Activated naive CD8-positive, alpha-beta T cell treated with anti-CD3 and anti-CD28 coated beads, Interleukin-2, amount 10 ng/mL, durations not matched to agents 7 days and 5 days (primary cell): ENCODE results near the gene HINT2. TPM values are rescaled to one million over a fixed set of nuclear protein-coding genes. Genes with fewer than 3 reads are reported as not detected.

Experiments used
- ATAC-seq: fragments of 150-1000 bp; cut with Tn5 transposase; one replicate; pipeline ENCODE4 v1.10.0; 2021; ENCODE audit warnings: low read depth, moderate library complexity
- POLR2A ChIA-PET: fragments of 350-600 bp; sonication (Branson Sonifier 250); formaldehyde crosslinking; loops from one replicate; lab custom pipeline; 2021; ENCODE audit warnings: antibody characterized with exemption; lab: Charles Lee
- DNase-seq: peaks from one replicate; pipeline ENCODE4 v3.0.0; 2021
- H3K27ac Mint-ChIP-seq: one replicate; pipeline ENCODE4 v1.8.0; 2022; ENCODE audit warnings: mild to moderate bottlenecking, mixed read lengths
- H3K27me3 Mint-ChIP-seq: one replicate; pipeline ENCODE4 v1.8.0; 2022; ENCODE audit warnings: mild to moderate bottlenecking, moderate library complexity, mixed read lengths
- H3K36me3 Mint-ChIP-seq: one replicate; pipeline ENCODE4 v1.8.0; 2021; ENCODE audit warnings: mild to moderate bottlenecking, mixed read lengths
- H3K4me1 Mint-ChIP-seq: one replicate; pipeline ENCODE4 v1.8.0; 2021; ENCODE audit warnings: mixed read lengths
- H3K4me3 Mint-ChIP-seq: one replicate; pipeline ENCODE4 v1.8.0; 2022; ENCODE audit warnings: mild to moderate bottlenecking, moderate library complexity, mixed read lengths
- H3K9me3 Mint-ChIP-seq: one replicate; pipeline ENCODE4 v1.8.0; 2021; ENCODE audit warnings: mixed read lengths
- total RNA-seq, 2 experiments: library from RNA; stranded (reverse); gene quantifications; one replicate each; pipeline ENCODE4 v1.2.3, GENCODE V29; 2021

HINT2 gene
- total RNA-seq, 2 experiments from 2014 or later = 54.3 to 56.4 TPM

DNA sequence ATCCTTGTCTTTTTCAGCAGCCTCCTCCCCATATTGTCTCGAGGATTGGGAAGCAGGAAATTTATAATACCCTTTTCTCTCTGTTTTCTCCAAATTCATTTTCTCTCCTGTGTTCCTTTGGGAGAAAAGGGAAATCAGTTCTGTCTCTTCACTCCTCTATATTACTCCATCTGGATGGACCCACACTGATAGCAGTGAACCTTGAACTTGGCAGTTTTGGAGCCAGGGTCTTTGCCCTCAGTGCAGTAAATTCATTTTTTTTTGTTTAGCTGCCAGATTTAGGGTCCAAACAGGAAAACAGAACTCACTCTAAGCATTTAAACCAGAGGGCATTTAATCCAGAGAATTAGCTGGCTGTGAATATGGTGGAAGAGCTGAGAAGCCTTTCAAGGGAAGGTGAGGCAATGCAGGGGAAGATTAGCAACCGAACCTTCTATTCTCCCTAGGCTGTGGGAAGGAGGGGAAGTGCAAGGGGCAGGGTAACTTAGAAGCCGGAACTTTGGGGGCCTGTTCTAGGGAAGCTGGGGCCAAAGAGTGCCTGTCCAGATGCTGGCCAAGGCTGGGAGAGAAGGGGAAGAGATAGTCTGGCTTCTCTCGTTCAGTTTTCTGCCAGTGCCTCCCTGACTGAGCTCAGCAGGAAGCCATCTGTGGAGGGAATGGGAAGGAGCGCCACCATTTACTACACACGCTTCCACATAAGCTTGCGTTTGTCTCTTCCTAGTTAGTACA is 39.8 kb downstream of the HINT2 start:
- Mint-ChIP-seq H3K36me3 (peaks cover 6% of the 10 kb centered on the region), H3K9me3 (no peaks in the 10 kb centered on the region), H3K27ac (no peak overlapping the region), H3K4me1 (no peaks in the 10 kb centered on the region), H3K27me3 (no peaks in the 10 kb centered on the region), H3K4me3 (no peak overlapping the region)
- POLR2A ChIA-PET = interaction anchor here (1.1 kb wide), 1 partner anchor 16 kb away, joined by 3 read pairs; no protein-coding TSS in a partner anchor
- DNase-seq (no peak), ATAC-seq (no peak)

- Mint-ChIP-seq H3K9me3 (no peaks in the 10 kb centered on the region), H3K27me3 (no peaks in the 10 kb centered on the region), H3K4me3 (no peak overlapping the region), H3K36me3 (no peaks in the 10 kb centered on the region), H3K4me1 (no peaks in the 10 kb centered on the region), H3K27ac (no peak overlapping the region)
- POLR2A ChIA-PET = interaction anchor here (1.1 kb wide), 1 partner anchor 15 kb away, joined by 3 read pairs; no protein-coding TSS in a partner anchor
- ATAC-seq (no peak), DNase-seq (no peak)
These were observed 42.9 kb downstream of the HINT2 start for GRCh38 chr9:35771943-35772342.

GRCh38 chr9:35771534-35771933 is 43.3 kb downstream of the HINT2 start:
- Mint-ChIP-seq H3K27me3 (no peaks in the 10 kb centered on the region), H3K4me3 (no peak overlapping the region), H3K27ac (no peak overlapping the region), H3K4me1 (no peaks in the 10 kb centered on the region), H3K9me3 (no peaks in the 10 kb centered on the region), H3K36me3 (no peaks in the 10 kb centered on the region)
- DNase-seq = no peak
- ATAC-seq = no peak
- POLR2A ChIA-PET = interaction anchor here (1.1 kb wide), 1 partner anchor 15 kb away, joined by 3 read pairs; no protein-coding TSS in a partner anchor

- POLR2A ChIA-PET = interaction anchor here (1.1 kb wide), 1 partner anchor 14 kb away, joined by 3 read pairs; no protein-coding TSS in a partner anchor
- ATAC-seq = no peak
- no peaks in the 10 kb centered on the region for H3K27me3 Mint-ChIP-seq
These were observed 43.8 kb downstream of the HINT2 start for GRCh38 chr9:35771075-35771433.

GRCh38 chr9:35769763-35770162 is 45.1 kb downstream of the HINT2 start:
- Mint-ChIP-seq H3K4me3 (no peak overlapping the region), H3K9me3 (no peaks in the 10 kb centered on the region), H3K27ac (no peak overlapping the region), H3K27me3 (no peaks in the 10 kb centered on the region), H3K36me3 (no peaks in the 10 kb centered on the region), H3K4me1 (no peaks in the 10 kb centered on the region)
- no peak for ATAC-seq
- no peak for DNase-seq
- POLR2A ChIA-PET = interaction anchor here (0.6 to 1.2 kb wide), 2 partner anchors 42 to 95 kb away, joined by 4 to 6 read pairs; no protein-coding TSS in a partner anchor

More at GRCh38 chr9:35771075-35771433, 43.8 kb downstream of the HINT2 start:
- Mint-ChIP-seq H3K4me3 (no peak overlapping the region), H3K9me3 (no peaks in the 10 kb centered on the region), H3K4me1 (no peaks in the 10 kb centered on the region), H3K36me3 (no peaks in the 10 kb centered on the region), H3K27ac (no peak overlapping the region)
- DNase-seq = no peak

DNA sequence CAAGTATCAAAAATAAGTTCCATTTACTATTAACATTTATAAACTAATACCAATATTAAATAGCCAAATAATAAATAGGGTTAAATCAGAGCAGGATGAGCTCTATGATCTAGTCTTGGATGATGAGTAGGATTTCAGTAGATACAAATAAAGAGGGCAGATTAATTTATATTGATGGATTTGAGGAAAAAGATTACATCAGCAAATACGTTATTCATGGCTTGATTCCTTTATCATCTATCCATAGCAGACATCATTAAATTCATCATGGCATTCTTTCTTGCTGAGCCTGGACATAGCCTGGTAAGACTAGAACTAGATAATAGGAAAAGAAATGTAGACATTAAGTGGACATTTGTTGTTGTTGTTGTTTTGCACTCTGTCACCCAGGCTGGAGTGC is 47.4 kb downstream of the HINT2 start:
- POLR2A ChIA-PET = no interaction called here
- Mint-ChIP-seq H3K36me3 (peaks cover 4% of the 10 kb centered on the region), H3K27me3 (no peaks in the 10 kb centered on the region), H3K4me1 (no peaks in the 10 kb centered on the region), H3K4me3 (no peak overlapping the region), H3K9me3 (no peaks in the 10 kb centered on the region), H3K27ac (no peak overlapping the region)
- no peak for ATAC-seq
- DNase-seq = no peak

DNA sequence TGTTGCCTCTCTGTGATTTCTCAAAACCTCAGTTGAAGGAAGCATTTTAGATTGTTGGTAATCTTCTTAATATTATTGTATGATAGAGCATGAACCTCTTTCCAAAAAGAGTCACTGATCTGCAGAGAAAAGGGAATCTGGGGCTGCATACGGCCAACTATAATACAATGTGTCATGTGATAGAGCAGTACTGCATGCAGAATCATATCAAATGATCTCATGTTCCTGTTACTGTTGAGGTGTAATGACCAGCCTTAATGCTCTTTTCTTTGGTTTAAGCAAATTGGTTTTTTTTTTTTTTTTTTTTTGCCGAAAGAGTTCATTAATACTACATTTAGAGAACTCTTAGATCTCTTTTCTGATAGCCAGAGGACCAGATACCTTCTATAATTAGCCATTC is 47.8 kb downstream of the HINT2 start:
- H3K36me3 Mint-ChIP-seq = peaks cover 4% of the 10 kb centered on the region
- H3K27ac Mint-ChIP-seq = no peak overlapping the region
- no peak for DNase-seq
- POLR2A ChIA-PET = no interaction called here
- no peak for ATAC-seq
- H3K4me3 Mint-ChIP-seq = no peak overlapping the region
- H3K9me3 Mint-ChIP-seq = no peaks in the 10 kb centered on the region
- H3K4me1 Mint-ChIP-seq = no peaks in the 10 kb centered on the region
- H3K27me3 Mint-ChIP-seq = no peaks in the 10 kb centered on the region

DNA sequence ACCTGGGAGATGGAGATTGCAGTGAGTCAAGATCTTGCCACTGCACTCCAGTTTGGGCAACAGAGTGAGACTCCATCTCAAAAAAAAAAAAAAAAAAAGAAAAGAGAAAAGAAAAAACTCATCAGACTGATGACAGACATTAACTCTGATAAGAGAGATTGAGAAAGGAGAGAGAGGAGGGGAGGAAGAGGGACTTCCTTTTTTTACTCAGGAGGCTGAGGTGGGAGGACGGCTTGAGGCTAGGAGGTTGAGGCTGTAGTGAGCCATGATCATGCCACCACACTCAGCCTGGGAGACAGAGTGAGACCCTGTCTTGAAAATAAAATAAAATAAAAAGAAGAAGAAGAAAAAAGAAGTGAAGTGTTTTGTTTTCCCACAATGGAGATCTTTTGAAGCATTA is 51.0 kb downstream of the HINT2 start:
- Mint-ChIP-seq H3K4me1 (peaks cover 8% of the 10 kb centered on the region), H3K36me3 (peaks cover 12% of the 10 kb centered on the region), H3K27ac (no peak overlapping the region), H3K9me3 (no peaks in the 10 kb centered on the region), H3K27me3 (no peaks in the 10 kb centered on the region), H3K4me3 (no peak overlapping the region)
- POLR2A ChIA-PET = no interaction called here
- no peak for ATAC-seq
- DNase-seq = no peak

DNA sequence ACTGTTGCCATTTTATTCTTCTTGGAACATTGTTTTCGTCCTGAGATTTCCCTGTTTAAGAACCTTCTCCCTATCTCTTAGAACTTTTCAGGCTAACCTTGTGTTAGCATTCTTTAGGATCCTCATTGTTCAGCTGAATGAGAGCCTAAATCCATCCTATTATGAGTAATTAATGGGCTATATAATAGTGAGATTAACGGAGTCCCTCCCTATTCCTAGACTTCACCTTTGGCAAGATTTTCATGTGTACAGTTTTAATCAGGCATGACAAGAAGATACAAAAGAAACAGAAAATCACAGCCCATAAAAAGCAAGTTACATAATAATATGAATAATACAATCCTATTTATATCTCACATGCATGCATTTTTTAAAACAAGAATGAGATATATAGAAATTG is 51.7 kb downstream of the HINT2 start:
- H3K4me3 Mint-ChIP-seq = no peak overlapping the region
- ATAC-seq (no peak), DNase-seq (no peak)
- no peak overlapping the region for H3K27ac Mint-ChIP-seq
- POLR2A ChIA-PET = no interaction called here
- H3K36me3 Mint-ChIP-seq = peaks cover 12% of the 10 kb centered on the region
- no peaks in the 10 kb centered on the region for H3K9me3 Mint-ChIP-seq
- H3K27me3 Mint-ChIP-seq = no peaks in the 10 kb centered on the region
- H3K4me1 Mint-ChIP-seq = peaks cover 14% of the 10 kb centered on the region

Other genes with a start within 250 kb of the HINT2 start
- 10 to 100 TPM; 42.2 to 42.8 TPM for gene TESK1, start 209.8 kb downstream of the HINT2 start, total RNA-seq
- 10 to 100 TPM; 15.3 to 18.4 TPM for gene CD72, start 196.6 kb downstream of the HINT2 start, total RNA-seq
- 100 to 1,000 TPM; 174 to 195 TPM for gene SIT1, start 164.1 kb downstream of the HINT2 start, total RNA-seq
- gene RMRP, start 157.0 kb downstream of the HINT2 start, total RNA-seq = over 10,000 TPM; 10,447 to 10,452 TPM
- gene CCDC107, start 156.8 kb downstream of the HINT2 start, total RNA-seq = 10 to 100 TPM; 32.7 to 36.3 TPM
- gene ARHGEF39, start 149.8 kb downstream of the HINT2 start, total RNA-seq = 10 to 100 TPM; 13.1 to 13.4 TPM
- 1 to 10 TPM in 1 of 2 experiments, under 1 TPM in 1; 0.86 to 1.2 TPM for gene CA9, start 141.1 kb downstream of the HINT2 start, total RNA-seq
- gene TPM2, start 125.1 kb downstream of the HINT2 start, total RNA-seq = 10 to 100 TPM; 35.7 to 36.9 TPM
- gene TLN1, start 82.8 kb downstream of the HINT2 start, total RNA-seq = 100 to 1,000 TPM; 381 to 388 TPM
- 10 to 100 TPM; 21.1 to 24.1 TPM for gene CREB3, start 82.4 kb downstream of the HINT2 start, total RNA-seq
- gene GBA2, start 65.8 kb downstream of the HINT2 start, total RNA-seq = 10 to 100 TPM; 60.1 to 62.2 TPM
- gene RGP1, start 65.8 kb downstream of the HINT2 start, total RNA-seq = 10 to 100 TPM; 26.9 to 29.1 TPM
- not detected for gene MSMP, start 60.8 kb downstream of the HINT2 start, total RNA-seq
- gene NPR2, start 23.5 kb downstream of the HINT2 start, total RNA-seq = 10 to 100 TPM; 13.5 to 13.7 TPM
- 1 to 10 TPM; 3.4 to 4.6 TPM for gene SPAG8, start 2.8 kb downstream of the HINT2 start, total RNA-seq
- not detected for gene FAM221B, start 13.7 kb upstream of the HINT2 start, total RNA-seq
- 1 to 10 TPM; 5.9 to 6.1 TPM for gene TMEM8B, start 14.2 kb upstream of the HINT2 start, total RNA-seq
- gene OR13J1, start 55.4 kb upstream of the HINT2 start, total RNA-seq = not detected
- gene HRCT1, start 91.2 kb upstream of the HINT2 start, total RNA-seq = not detected
- gene SPAAR, start 94.4 kb upstream of the HINT2 start, total RNA-seq = not detected
- gene OR2S2, start 143.1 kb upstream of the HINT2 start, total RNA-seq = not detected
- 1 to 10 TPM; 8.8 to 9.3 TPM for gene RECK, start 221.9 kb upstream of the HINT2 start, total RNA-seq